Endothelial cell of umbilical vein (primary cell): ENCODE data around the gene PAPLN. TPM values are rescaled to one million over a fixed set of nuclear protein-coding genes. Genes with fewer than 3 reads are reported as not detected.

ENCODE experiments used
- BruUV-seq: library from RNA; stranded (reverse); fragments of 400-500 nt; replicated peaks from 2 replicates; lab custom pipeline; 2021; lab: Mats Ljungman, UMichigan
- CTCF ChIA-PET: fragments of 300-600, 350-600 bp; sonication (Branson Sonifier 250); formaldehyde crosslinking; loops from one replicate; lab custom pipeline; 2021; ENCODE audit warnings: antibody characterized with exemption, inconsistent platforms; lab: Charles Lee
- POLR2A ChIA-PET: fragments of 300-600, 350-600 bp; sonication (Branson Sonifier 250); formaldehyde crosslinking; loops from one replicate; lab custom pipeline; 2021; ENCODE audit warnings: antibody characterized with exemption, inconsistent platforms; lab: Charles Lee
- DNase-seq: peaks from one replicate; pipeline ENCODE4 v3.0.0-alpha.2; 2011; ENCODE audit warnings: low read depth, low spot score
- FAIRE-seq: peaks from 2 replicates; lab custom pipeline; 2011; peaks lifted over from hg19 to GRCh38; lab: Jason Lieb, UNC
- H2AFZ ChIP-seq: 2 replicates; pipeline ENCODE4 v1.6.0; 2012; ENCODE audit warnings: low read depth, low read length, control low read depth, inconsistent platforms
- H3K27ac ChIP-seq: 2 replicates; pipeline ENCODE4 v1.5.1; 2011; ENCODE audit warnings: low read depth, mild to moderate bottlenecking, control low read depth, low read length, moderate library complexity; ENCODE audit not compliant: insufficient read depth
- H3K27me3 ChIP-seq, 2 experiments: 2 replicates each; pipeline versions ENCODE4 v1.6.0 to v1.6.1; 2011; ENCODE audit warnings: low read length in 2 of 2, mixed read lengths in 1 of 2; ENCODE audit not compliant: control insufficient read depth in 2 of 2, insufficient read depth in 2 of 2
- H3K36me3 ChIP-seq, 2 experiments: 2 replicates in 1 of 2; 3 replicates in 1 of 2; pipeline ENCODE4 v1.5.1; 2011; ENCODE audit warnings: low read length in 2 of 2, mild to moderate bottlenecking in 1 of 2, moderate library complexity in 1 of 2; ENCODE audit not compliant: control insufficient read depth in 2 of 2, insufficient read depth in 2 of 2; ENCODE audit errors: extremely low read depth in 1 of 2
- H3K4me1 ChIP-seq: 3 replicates; pipeline ENCODE4 v1.5.1; 2011; ENCODE audit warnings: mild to moderate bottlenecking, low read length; ENCODE audit not compliant: control insufficient read depth, insufficient read depth; ENCODE audit errors: extremely low read depth
- H3K4me2 ChIP-seq: 2 replicates; pipeline ENCODE4 v1.6.1; 2011; ENCODE audit warnings: low read length, control low read depth, mixed read lengths; ENCODE audit not compliant: insufficient read depth
- H3K4me3 ChIP-seq, 3 experiments: fragments of 200-600 bp in 1 of 3; sonication (generic), shearing (Covaris generic) in 1 of 3; replicated peaks in 1 of 3; 2 replicates each; pipeline ENCODE4 v1.5.1; 2011 to 2016; ENCODE audit warnings: control low read depth in 3 of 3, low read length in 3 of 3, mild to moderate bottlenecking in 2 of 3, inconsistent platforms in 1 of 3, low read depth in 1 of 3, moderate library complexity in 1 of 3; ENCODE audit not compliant: insufficient read depth in 1 of 3
- H3K79me2 ChIP-seq: 2 replicates; pipeline ENCODE4 v1.6.0; 2012; ENCODE audit warnings: low read length, inconsistent platforms; ENCODE audit not compliant: control insufficient read depth, insufficient read depth
- H3K9ac ChIP-seq: replicated peaks from 2 replicates; pipeline ENCODE3; 2011; ENCODE audit warnings: low read length, control low read depth; ENCODE audit not compliant: insufficient read depth; ENCODE audit errors: extremely low read depth
- H3K9me1 ChIP-seq: replicated peaks from 3 replicates; pipeline ENCODE4 v1.6.0; 2011; ENCODE audit warnings: mild to moderate bottlenecking, low read length; ENCODE audit not compliant: control insufficient read depth, insufficient read depth; ENCODE audit errors: extremely low read depth
- H3K9me3 ChIP-seq: replicated peaks from 2 replicates; pipeline ENCODE4 v1.5.1; 2012; ENCODE audit warnings: low read length, inconsistent platforms; ENCODE audit not compliant: control insufficient read depth, insufficient read depth
- H4K20me1 ChIP-seq: replicated peaks from 2 replicates; pipeline ENCODE3; 2011; ENCODE audit warnings: mild to moderate bottlenecking, low read length; ENCODE audit not compliant: control insufficient read depth, insufficient read depth; ENCODE audit errors: extremely low read depth
- CTCF ChIP-seq, 2 donors: IDR thresholded peaks; 1 replicate in 1 of 2; 2 replicates in 1 of 2; pipeline ENCODE4 v1.5.1; 2011; ENCODE audit warnings: low read length in 2 of 2, mild to moderate bottlenecking in 2 of 2, moderate library complexity in 2 of 2, control low read depth in 1 of 2, inconsistent platforms in 1 of 2, low read depth in 1 of 2; ENCODE audit not compliant: insufficient read depth in 1 of 2; ENCODE audit errors: extremely low read depth in 1 of 2
- EZH2 ChIP-seq: IDR thresholded peaks from 2 replicates; pipeline ENCODE4 v1.6.1; 2012; ENCODE audit warnings: borderline replicate concordance, low read depth, mild to moderate bottlenecking, moderate library complexity, low read length, inconsistent platforms; ENCODE audit not compliant: severe bottlenecking
- FOS ChIP-seq: IDR thresholded peaks from 2 replicates; pipeline ENCODE4 v1.6.1; 2011; ENCODE audit warnings: mild to moderate bottlenecking, low read length, moderate library complexity, borderline replicate concordance; ENCODE audit not compliant: insufficient read depth
- GATA2 ChIP-seq: IDR thresholded peaks from 2 replicates; pipeline ENCODE4 v1.7.0; 2011; ENCODE audit warnings: low read depth, mild to moderate bottlenecking, moderate library complexity, mixed read lengths, low read length; ENCODE audit not compliant: insufficient read length, insufficient read depth
- MAX ChIP-seq: IDR thresholded peaks from 2 replicates; pipeline ENCODE4 v1.6.1; 2011; ENCODE audit not compliant: insufficient read depth, insufficient read length
- MYC ChIP-seq: IDR thresholded peaks from one replicate; pipeline ENCODE4 v1.6.1; 2011; ENCODE audit warnings: mild to moderate bottlenecking, low read depth, low read length
- POLR2AphosphoS5 ChIP-seq: IDR thresholded peaks from 2 replicates; pipeline ENCODE4 v1.6.1; 2012; ENCODE audit warnings: low read depth, mild to moderate bottlenecking, control low read depth, low read length, moderate library complexity; ENCODE audit not compliant: insufficient read depth
- dilution Hi-C: fragments of 300-500 bp; cut with MboI; formaldehyde crosslinking; loops from one replicate; pipeline ENCODE4 v1.15.0; 2019; ENCODE audit warnings: low sequenced_read_pairs; ENCODE audit not compliant: extremely low pct_ligation_motif_present
- intact Hi-C: fragments of 100-400 bp; cut with micrococcal nuclease; formaldehyde crosslinking; loops from one replicate; pipeline ENCODE4 v1.10.0; 2022
- polyA plus RNA-seq, 4 experiments: library from polyadenylated mRNA; depleted of rRNA in 3 of 4; stranded (reverse) in 3 of 4; unstranded in 1 of 4; fragments of >200 nt; gene quantifications; 2 replicates each; pipeline versions ENCODE4 v1.2.1 to v1.2.3, GENCODE V29; 2011 to 2012; ENCODE audit warnings: missing spikeins in 1 of 4
- total RNA-seq: library from RNA; stranded (reverse); gene quantifications from 2 replicates; pipeline ENCODE4 v1.2.3, GENCODE V29; 2021

Gene PAPLN
- total and polyA plus RNA-seq, 2 donors (not counting 3 experiments of a cell fraction or from before 2014, with no cell fraction given): 5.5 to 6.4 TPM

- ChIA-PET CTCF (interaction anchor here (0.7 kb wide), 1 partner anchor 18 kb away, joined by 3 read pairs; no protein-coding TSS in a partner anchor), POLR2A (no interaction called here)
- BruUV-seq: no TSS peak
- Histone ChIP-seq H3K27ac (no peak overlapping the region), H4K20me1 (no peaks in the 10 kb centered on the region), H3K4me3 (no peak overlapping the region), H3K79me2 (peaks cover 4% of the 10 kb centered on the region), H3K4me1 (peaks cover 20% of the 10 kb centered on the region), H3K9ac (no peak overlapping the region), H3K4me2 (no peak overlapping the region), H3K9me1 (no peaks in the 10 kb centered on the region), H3K27me3 (no peaks in the 10 kb centered on the region), H2AFZ (no peak overlapping the region), H3K36me3 (no peaks in the 10 kb centered on the region), H3K9me3 (no peaks in the 10 kb centered on the region)
- no peak for TF ChIP-seq MYC
- dilution Hi-C loops (no loop called here), intact Hi-C loops (loop anchor here (5.0 kb wide), 1 partner anchor 144 kb away; the partner anchor contains the start of gene NUMB)
- DNase-seq: no peak
- FAIRE-seq: no peak
These were observed 75.8 kb downstream of the PAPLN start for GRCh38 chr14:73313151-73313550.

- no peaks in the 10 kb centered on the region for H4K20me1 ChIP-seq
- H3K79me2 ChIP-seq: peaks cover 10% of the 10 kb centered on the region
- no peaks in the 10 kb centered on the region for H3K9me3 ChIP-seq
- peaks cover 0 to 2% of the 10 kb centered on the region in 2 experiments for H3K36me3 ChIP-seq
- TF ChIP-seq EZH2: no peak
- TF ChIP-seq CTCF (IDR thresholded peaks at IDR 0.05; ENCODE audit: extremely low read depth in 1 of 2, insufficient read depth in 1 of 2, low read depth in 1 of 2, low read length in 2 of 2): no peak
- no peak for TF ChIP-seq FOS
- TF ChIP-seq POLR2AphosphoS5: no peak
- TF ChIP-seq GATA2: no peak
- no peak for TF ChIP-seq MAX
- dilution Hi-C loops (no loop called here), intact Hi-C loops (no loop called here)
- FAIRE-seq (no peak), DNase-seq (no peak)
- H3K4me3 ChIP-seq: no peak overlapping the region
- ChIA-PET POLR2A (no interaction called here), CTCF (interaction anchor here (1.3 kb wide), 1 partner anchor 29 kb away, joined by 5 read pairs; no protein-coding TSS in a partner anchor)
- no peaks in the 10 kb centered on the region for H3K9me1 ChIP-seq
- H3K27me3 ChIP-seq: no peaks in the 10 kb centered on the region
- no peak overlapping the region for H2AFZ ChIP-seq
- no TSS peak for BruUV-seq
- no peak overlapping the region for H3K4me2 ChIP-seq
- no peak overlapping the region for H3K9ac ChIP-seq
- peaks cover 10% of the 10 kb centered on the region for H3K4me1 ChIP-seq
- H3K27ac ChIP-seq: no peak overlapping the region
These were observed 86.6 kb downstream of the PAPLN start for GRCh38 chr14:73323896-73324399.
